ENCODE results near the gene OXLD1.

GRCh38 chr17:81648707-81649085, 17.7 kb downstream of the OXLD1 start:
- TF ChIP-seq CTCF (IDR thresholded peaks at IDR 0.05) (no peak), ZFX (IDR thresholded peaks at IDR 0.05; ENCODE audit: borderline replicate concordance) (no peak)

All from 22Rv1 (cell line).